ENCODE data around the gene TTC24.

- TF ChIP-seq, protein P1, sequence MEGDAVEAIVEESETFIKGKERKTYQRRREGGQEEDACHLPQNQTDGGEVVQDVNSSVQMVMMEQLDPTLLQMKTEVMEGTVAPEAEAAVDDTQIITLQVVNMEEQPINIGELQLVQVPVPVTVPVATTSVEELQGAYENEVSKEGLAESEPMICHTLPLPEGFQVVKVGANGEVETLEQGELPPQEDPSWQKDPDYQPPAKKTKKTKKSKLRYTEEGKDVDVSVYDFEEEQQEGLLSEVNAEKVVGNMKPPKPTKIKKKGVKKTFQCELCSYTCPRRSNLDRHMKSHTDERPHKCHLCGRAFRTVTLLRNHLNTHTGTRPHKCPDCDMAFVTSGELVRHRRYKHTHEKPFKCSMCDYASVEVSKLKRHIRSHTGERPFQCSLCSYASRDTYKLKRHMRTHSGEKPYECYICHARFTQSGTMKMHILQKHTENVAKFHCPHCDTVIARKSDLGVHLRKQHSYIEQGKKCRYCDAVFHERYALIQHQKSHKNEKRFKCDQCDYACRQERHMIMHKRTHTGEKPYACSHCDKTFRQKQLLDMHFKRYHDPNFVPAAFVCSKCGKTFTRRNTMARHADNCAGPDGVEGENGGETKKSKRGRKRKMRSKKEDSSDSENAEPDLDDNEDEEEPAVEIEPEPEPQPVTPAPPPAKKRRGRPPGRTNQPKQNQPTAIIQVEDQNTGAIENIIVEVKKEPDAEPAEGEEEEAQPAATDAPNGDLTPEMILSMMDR (IDR thresholded peaks at IDR 0.05) = no peak
- no peak for TF ChIP-seq POLR2A (IDR thresholded peaks at IDR 0.05)
These were observed 33.1 kb downstream of the TTC24 start for GRCh38 chr1:156612666-156613065.
